Measurements from ENCODE around the gene KLK1. TPM values are rescaled to one million over a fixed set of nuclear protein-coding genes. Genes with fewer than 3 reads are reported as not detected.

Gene KLK1
- polyA plus RNA-seq, 3 donors, result 0.66 to 0.72 TPM; not detected in 1

DNA sequence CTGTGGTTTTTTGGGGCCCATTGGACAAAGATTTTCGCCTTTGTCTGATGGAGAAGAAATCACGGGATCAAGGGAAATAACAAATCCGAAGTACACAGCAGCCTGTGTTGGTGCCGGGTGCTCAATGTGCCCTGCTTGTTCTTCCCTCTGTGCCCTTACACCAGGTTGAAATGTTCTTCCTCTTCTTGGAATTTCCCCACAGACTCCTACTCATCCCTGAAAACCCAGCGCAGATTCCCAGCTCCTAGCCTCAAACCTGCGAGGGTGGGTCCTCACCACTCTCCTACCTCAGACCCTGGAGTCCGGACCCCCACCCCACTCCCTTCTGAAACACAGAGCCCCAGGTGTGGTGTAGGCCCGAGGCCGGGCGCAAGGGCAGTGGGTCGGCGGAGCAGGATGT is 38.3 kb downstream of the KLK1 start:
- H3K27ac Mint-ChIP-seq, result peak overlapping the region in 1 of 7 donors; percentile 62

DNA sequence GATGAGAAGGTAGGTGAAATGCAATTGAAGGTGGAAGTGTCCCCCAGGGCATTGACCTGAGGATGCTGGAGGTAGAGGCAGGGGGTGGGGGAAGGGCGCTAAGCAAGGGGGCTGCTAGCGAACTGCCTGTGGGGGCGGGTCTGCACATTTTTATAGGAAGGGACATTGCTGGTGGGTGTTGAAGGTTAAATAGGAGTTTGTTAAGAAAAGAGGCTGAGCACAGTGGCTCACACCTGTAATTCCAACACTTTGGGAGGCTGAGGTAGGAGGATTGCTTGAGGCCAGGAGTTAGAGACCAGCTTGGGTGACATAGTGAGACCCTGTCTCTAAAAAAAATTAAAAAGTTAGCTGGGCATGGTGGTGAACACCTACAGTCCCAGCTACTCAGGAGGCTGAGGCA is 38.9 kb downstream of the KLK1 start:
- H3K9ac ChIP-seq (ENCODE audit: insufficient read depth, low read length, poor library complexity, severe bottlenecking), result no peak overlapping the region
- no peaks in the 10 kb centered on the region for H3K4me1 Mint-ChIP-seq
- no peak overlapping the region for H2AFZ ChIP-seq (ENCODE audit: insufficient read depth, low read depth, low read length, poor library complexity, severe bottlenecking)
- no peaks in the 10 kb centered on the region for H3K9me3 ChIP-seq (replicated peaks in 1 of 2; ENCODE audit: control insufficient read depth in 1 of 2, insufficient read depth in 1 of 2, low read length in 2 of 2)
- H3K27me3 Mint-ChIP-seq (ENCODE audit: low read depth in 3 of 3), result peaks cover 37 to 41% (median 38%) of the 10 kb centered on the region in 3 donors
- H3K36me3 Mint-ChIP-seq, result no peaks in the 10 kb centered on the region
- no peak overlapping the region for H3K4me3 Mint-ChIP-seq
- no peak for DNase-seq
- H3K27me3 ChIP-seq (ENCODE audit: control insufficient read depth in 2 of 2, insufficient read depth in 2 of 2, low read length in 2 of 2), result peaks cover under 1 to 13% of the 10 kb centered on the region in 2 donors
- no peaks in the 10 kb centered on the region for H3K36me3 ChIP-seq (replicated peaks in 1 of 2; ENCODE audit: control insufficient read depth in 1 of 2, insufficient read depth in 2 of 2, low read length in 2 of 2)
- no peaks in the 10 kb centered on the region for H4K20me1 ChIP-seq (ENCODE audit: insufficient read depth, low read length)
- H3K27ac Mint-ChIP-seq, result peak overlapping the region in 1 of 7 donors; percentile 14
- H3K4me3 ChIP-seq (replicated peaks in 1 of 3; ENCODE audit: low read depth in 2 of 3, low read length in 3 of 3), result no peak overlapping the region
- intact Hi-C loops (cut with micrococcal nuclease), result loop anchor here (5.0 to 10.0 kb wide), 5 partner anchors 62 to 427 kb away; partner anchors contain the start of gene CLEC11A (in 1 of the 2)
- no peak overlapping the region for H3K4me2 ChIP-seq (replicated peaks; ENCODE audit: extremely low read depth, low read length, poor library complexity, severe bottlenecking)
- no peaks in the 10 kb centered on the region for H3K79me2 ChIP-seq (ENCODE audit: insufficient read depth, low read length)
- no peak overlapping the region for H3K27ac ChIP-seq (ENCODE audit: low read depth in 1 of 2, low read length in 2 of 2)
- H3K4me1 ChIP-seq (ENCODE audit: control insufficient read depth in 1 of 2, insufficient read depth in 2 of 2, low read length in 2 of 2), result no peaks in the 10 kb centered on the region
- WGBS (ENCODE audit: insufficient coverage), result 100% methylated on average over 1 of the region's 3 CpGs
- TF ChIP-seq, protein P1, sequence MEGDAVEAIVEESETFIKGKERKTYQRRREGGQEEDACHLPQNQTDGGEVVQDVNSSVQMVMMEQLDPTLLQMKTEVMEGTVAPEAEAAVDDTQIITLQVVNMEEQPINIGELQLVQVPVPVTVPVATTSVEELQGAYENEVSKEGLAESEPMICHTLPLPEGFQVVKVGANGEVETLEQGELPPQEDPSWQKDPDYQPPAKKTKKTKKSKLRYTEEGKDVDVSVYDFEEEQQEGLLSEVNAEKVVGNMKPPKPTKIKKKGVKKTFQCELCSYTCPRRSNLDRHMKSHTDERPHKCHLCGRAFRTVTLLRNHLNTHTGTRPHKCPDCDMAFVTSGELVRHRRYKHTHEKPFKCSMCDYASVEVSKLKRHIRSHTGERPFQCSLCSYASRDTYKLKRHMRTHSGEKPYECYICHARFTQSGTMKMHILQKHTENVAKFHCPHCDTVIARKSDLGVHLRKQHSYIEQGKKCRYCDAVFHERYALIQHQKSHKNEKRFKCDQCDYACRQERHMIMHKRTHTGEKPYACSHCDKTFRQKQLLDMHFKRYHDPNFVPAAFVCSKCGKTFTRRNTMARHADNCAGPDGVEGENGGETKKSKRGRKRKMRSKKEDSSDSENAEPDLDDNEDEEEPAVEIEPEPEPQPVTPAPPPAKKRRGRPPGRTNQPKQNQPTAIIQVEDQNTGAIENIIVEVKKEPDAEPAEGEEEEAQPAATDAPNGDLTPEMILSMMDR (IDR thresholded peaks at IDR 0.05), result no peak
- peaks cover 0 to under 1% (median 0%) of the 10 kb centered on the region in 7 donors for H3K9me3 Mint-ChIP-seq

More for the DNA sequence above, 38.3 kb downstream of the KLK1 start:
- H3K4me2 ChIP-seq (replicated peaks; ENCODE audit: extremely low read depth, low read length, poor library complexity, severe bottlenecking), result no peak overlapping the region
- H3K9ac ChIP-seq (ENCODE audit: insufficient read depth, low read length, poor library complexity, severe bottlenecking), result no peak overlapping the region
- no peaks in the 10 kb centered on the region for H3K79me2 ChIP-seq (ENCODE audit: insufficient read depth, low read length)
- Mint-ChIP-seq H3K4me3 (no peak overlapping the region), H3K27me3 (ENCODE audit: low read depth in 3 of 3) (peaks cover 31 to 35% (median 32%) of the 10 kb centered on the region in 3 donors), H3K4me1 (no peaks in the 10 kb centered on the region), H3K36me3 (no peaks in the 10 kb centered on the region), H3K9me3 (no peaks in the 10 kb centered on the region)
- intact Hi-C loops (cut with micrococcal nuclease), result loop anchor here in 1 of 2 donors (10.0 kb wide), 3 partner anchors 81 to 251 kb away; no protein-coding TSS in a partner anchor
- H3K4me3 ChIP-seq (replicated peaks in 1 of 3; ENCODE audit: low read depth in 2 of 3, low read length in 3 of 3), result no peak overlapping the region
- H2AFZ ChIP-seq (ENCODE audit: insufficient read depth, low read depth, low read length, poor library complexity, severe bottlenecking), result no peak overlapping the region
- DNase-seq, result no peak
- WGBS (ENCODE audit: insufficient coverage), result 94% methylated on average over 7 of the region's 12 CpGs
- no peaks in the 10 kb centered on the region for H4K20me1 ChIP-seq (ENCODE audit: insufficient read depth, low read length)
- no peaks in the 10 kb centered on the region for H3K9me3 ChIP-seq (replicated peaks in 1 of 2; ENCODE audit: control insufficient read depth in 1 of 2, insufficient read depth in 1 of 2, low read length in 2 of 2)
- TF ChIP-seq, protein P1 (IDR thresholded peaks at IDR 0.05), result no peak
- H3K4me1 ChIP-seq (ENCODE audit: control insufficient read depth in 1 of 2, insufficient read depth in 2 of 2, low read length in 2 of 2), result no peaks in the 10 kb centered on the region
- H3K27ac ChIP-seq (ENCODE audit: low read depth in 1 of 2, low read length in 2 of 2), result no peak overlapping the region
- peaks cover 0 to 7% of the 10 kb centered on the region in 2 donors for H3K27me3 ChIP-seq (ENCODE audit: control insufficient read depth in 2 of 2, insufficient read depth in 2 of 2, low read length in 2 of 2)
- no peaks in the 10 kb centered on the region for H3K36me3 ChIP-seq (replicated peaks in 1 of 2; ENCODE audit: control insufficient read depth in 1 of 2, insufficient read depth in 2 of 2, low read length in 2 of 2)
